ENCODE results near the gene RPGRIP1L.

The RPGRIP1L gene

DNA sequence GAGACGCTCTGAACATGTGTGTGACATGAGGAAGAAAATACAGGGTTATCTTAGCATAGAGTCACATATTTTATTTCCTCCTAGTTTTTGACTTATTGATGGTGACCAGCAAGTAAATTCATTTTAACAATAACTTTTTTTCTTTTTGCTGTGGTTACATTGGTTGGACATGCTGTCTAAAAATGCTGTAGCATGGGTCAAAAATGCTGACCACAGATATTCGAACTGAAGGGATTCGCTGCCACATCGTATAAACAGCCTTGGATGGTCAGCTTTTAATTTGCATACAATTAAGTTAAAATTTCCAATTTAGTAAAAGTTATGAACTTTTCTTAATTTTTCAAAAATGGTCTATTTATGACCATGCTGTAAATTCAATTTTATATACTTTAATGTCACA is 30.5 kb downstream of the RPGRIP1L start:
- Histone ChIP-seq H3K9me2 (replicated peaks; ENCODE audit: control insufficient read depth, low read length) (no peaks in the 10 kb centered on the region), H3K4me3 (ENCODE audit: low read length) (no peak overlapping the region), H3K27me3 (ENCODE audit: control insufficient read depth, low read length) (no peaks in the 10 kb centered on the region), H3F3A (ENCODE audit: control insufficient read depth, insufficient read depth) (no peaks in the 10 kb centered on the region), H3K36me3 (ENCODE audit: control insufficient read depth, low read length) (no peaks in the 10 kb centered on the region), H3K79me2 (ENCODE audit: control insufficient read depth, low read length) (no peaks in the 10 kb centered on the region), H4K20me1 (ENCODE audit: control insufficient read depth, insufficient read depth, low read depth, low read length) (no peaks in the 10 kb centered on the region), H3K27ac (ENCODE audit: low read depth, low read length) (no peak overlapping the region), H3K4me2 (ENCODE audit: low read length) (no peak overlapping the region), H3K9me3 (ENCODE audit: control insufficient read depth, insufficient read depth, low read length) (no peaks in the 10 kb centered on the region), H3K4me1 (ENCODE audit: control insufficient read depth, low read length) (no peaks in the 10 kb centered on the region)
- TF ChIP-seq EZH2phosphoT487 (IDR thresholded peaks at IDR 0.05; ENCODE audit: borderline replicate concordance, low read length), result no peak
- TF ChIP-seq, protein P1, sequence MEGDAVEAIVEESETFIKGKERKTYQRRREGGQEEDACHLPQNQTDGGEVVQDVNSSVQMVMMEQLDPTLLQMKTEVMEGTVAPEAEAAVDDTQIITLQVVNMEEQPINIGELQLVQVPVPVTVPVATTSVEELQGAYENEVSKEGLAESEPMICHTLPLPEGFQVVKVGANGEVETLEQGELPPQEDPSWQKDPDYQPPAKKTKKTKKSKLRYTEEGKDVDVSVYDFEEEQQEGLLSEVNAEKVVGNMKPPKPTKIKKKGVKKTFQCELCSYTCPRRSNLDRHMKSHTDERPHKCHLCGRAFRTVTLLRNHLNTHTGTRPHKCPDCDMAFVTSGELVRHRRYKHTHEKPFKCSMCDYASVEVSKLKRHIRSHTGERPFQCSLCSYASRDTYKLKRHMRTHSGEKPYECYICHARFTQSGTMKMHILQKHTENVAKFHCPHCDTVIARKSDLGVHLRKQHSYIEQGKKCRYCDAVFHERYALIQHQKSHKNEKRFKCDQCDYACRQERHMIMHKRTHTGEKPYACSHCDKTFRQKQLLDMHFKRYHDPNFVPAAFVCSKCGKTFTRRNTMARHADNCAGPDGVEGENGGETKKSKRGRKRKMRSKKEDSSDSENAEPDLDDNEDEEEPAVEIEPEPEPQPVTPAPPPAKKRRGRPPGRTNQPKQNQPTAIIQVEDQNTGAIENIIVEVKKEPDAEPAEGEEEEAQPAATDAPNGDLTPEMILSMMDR (IDR thresholded peaks at IDR 0.05; ENCODE audit: low read depth, low read length, poor library complexity, severe bottlenecking), result no peak

DNA sequence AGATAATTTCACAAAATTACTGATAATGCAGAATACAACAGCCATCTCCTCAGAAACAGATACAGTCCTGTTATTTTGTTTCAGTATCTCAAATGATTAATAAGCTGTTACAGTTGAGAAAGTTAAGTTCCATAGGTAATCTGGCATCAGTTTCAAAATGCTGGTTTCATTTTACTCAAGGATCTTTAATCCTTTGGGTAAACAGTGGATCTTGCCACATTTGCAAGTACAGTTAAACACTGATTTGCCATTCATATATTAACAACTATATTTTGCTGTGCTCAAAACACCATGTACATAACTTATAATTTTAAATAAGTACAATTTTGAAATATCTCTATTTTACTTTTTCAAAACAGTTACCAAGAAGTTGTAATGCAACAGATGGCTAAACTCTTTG is 31.2 kb downstream of the RPGRIP1L start:
- Histone ChIP-seq H3K9me2 (replicated peaks; ENCODE audit: control insufficient read depth, low read length) (no peaks in the 10 kb centered on the region), H3K4me2 (ENCODE audit: low read length) (no peak overlapping the region), H3K4me1 (ENCODE audit: control insufficient read depth, low read length) (no peaks in the 10 kb centered on the region), H3K36me3 (ENCODE audit: control insufficient read depth, low read length) (no peaks in the 10 kb centered on the region), H3K79me2 (ENCODE audit: control insufficient read depth, low read length) (no peaks in the 10 kb centered on the region), H3K4me3 (ENCODE audit: low read length) (no peak overlapping the region), H3F3A (ENCODE audit: control insufficient read depth, insufficient read depth) (no peaks in the 10 kb centered on the region), H3K9me3 (ENCODE audit: control insufficient read depth, insufficient read depth, low read length) (no peaks in the 10 kb centered on the region), H3K27me3 (ENCODE audit: control insufficient read depth, low read length) (no peaks in the 10 kb centered on the region), H3K27ac (ENCODE audit: low read depth, low read length) (no peak overlapping the region), H4K20me1 (ENCODE audit: control insufficient read depth, insufficient read depth, low read depth, low read length) (no peaks in the 10 kb centered on the region)
- TF ChIP-seq, protein P1 (IDR thresholded peaks at IDR 0.05; ENCODE audit: low read depth, low read length, poor library complexity, severe bottlenecking), result no peak
- TF ChIP-seq EZH2phosphoT487 (IDR thresholded peaks at IDR 0.05; ENCODE audit: borderline replicate concordance, low read length), result no peak

DNA sequence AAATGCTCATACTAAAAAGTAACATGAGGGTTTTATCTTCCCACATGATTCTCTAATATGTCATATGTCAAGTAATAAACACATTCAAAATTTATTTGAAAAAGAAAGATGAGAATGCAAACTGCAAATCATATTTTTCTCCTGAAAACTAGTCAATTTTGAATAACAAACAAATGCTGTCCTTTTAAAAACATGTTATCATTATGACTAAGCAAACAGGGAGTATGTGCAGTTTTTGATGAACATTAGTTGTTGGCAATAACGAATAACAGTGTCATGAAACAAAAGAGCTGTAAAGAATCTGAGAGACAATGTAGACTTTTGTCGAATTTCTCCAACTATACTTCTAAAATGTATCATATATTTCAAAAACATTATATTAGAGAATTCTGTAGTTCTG is 34.8 kb downstream of the RPGRIP1L start:
- no peaks in the 10 kb centered on the region for H3K79me2 ChIP-seq (ENCODE audit: control insufficient read depth, low read length)
- no peaks in the 10 kb centered on the region for H3K36me3 ChIP-seq (ENCODE audit: control insufficient read depth, low read length)
- TF ChIP-seq, protein P1 (IDR thresholded peaks at IDR 0.05; ENCODE audit: low read depth, low read length, poor library complexity, severe bottlenecking), result no peak
- no peak overlapping the region for H3K4me3 ChIP-seq (ENCODE audit: low read length)
- H3K4me1 ChIP-seq (ENCODE audit: control insufficient read depth, low read length), result no peaks in the 10 kb centered on the region
- no peaks in the 10 kb centered on the region for H3K27me3 ChIP-seq (ENCODE audit: control insufficient read depth, low read length)
- H3K9me2 ChIP-seq (replicated peaks; ENCODE audit: control insufficient read depth, low read length), result no peaks in the 10 kb centered on the region
- H3K27ac ChIP-seq (ENCODE audit: low read depth, low read length), result no peak overlapping the region
- H3F3A ChIP-seq (ENCODE audit: control insufficient read depth, insufficient read depth), result no peaks in the 10 kb centered on the region
- H3K9me3 ChIP-seq (ENCODE audit: control insufficient read depth, insufficient read depth, low read length), result no peaks in the 10 kb centered on the region
- no peak overlapping the region for H3K4me2 ChIP-seq (ENCODE audit: low read length)
- no peaks in the 10 kb centered on the region for H4K20me1 ChIP-seq (ENCODE audit: control insufficient read depth, insufficient read depth, low read depth, low read length)
